ENCODE measurements around the gene RRBP1. TPM values are rescaled to one million over a fixed set of nuclear protein-coding genes. Genes with fewer than 3 reads are reported as not detected.
A peak's percentile ranks its signal among the peaks of the same experiment; 100 is the strongest.

RRBP1 gene
- total and polyA plus RNA-seq, 12 donors = 23.5 to 71.3 (median 29.7) TPM

GRCh38 chr20:17647391-17648314 lies 34.4 kb downstream of the RRBP1 start:
- H3K27ac ChIP-seq = peak overlapping the region in 9 of 10 donors; percentile 17 to 82 (median 58)
- WGBS, 2 donors = 78 to 82% methylated on average over 20 of the region's 20 CpGs
- H3K27me3 ChIP-seq = no peaks in the 10 kb centered on the region
- ATAC-seq = no peak
- TF ChIP-seq CTCF (IDR thresholded peaks at IDR 0.05) = no peak
- DNase-seq = no peak
- H3K4me3 ChIP-seq = no peak overlapping the region
- peaks cover 20 to 97% (median 86%) of the 10 kb centered on the region in 9 donors for H3K4me1 ChIP-seq
- intact Hi-C loops (cut with DNase I) = no loop called here
- H3K36me3 ChIP-seq = peaks cover 0 to 43% (median 0%) of the 10 kb centered on the region in 9 donors
- H3K9me3 ChIP-seq = no peaks in the 10 kb centered on the region

GRCh38 chr20:17646961-17647301 lies 35.1 kb downstream of the RRBP1 start:
- no peak for TF ChIP-seq CTCF (IDR thresholded peaks at IDR 0.05)
- H3K9me3 ChIP-seq = no peaks in the 10 kb centered on the region
- H3K4me3 ChIP-seq = no peak overlapping the region
- H3K4me1 ChIP-seq = peaks cover 20 to 98% (median 88%) of the 10 kb centered on the region in 9 donors
- DNase-seq (no peak), ATAC-seq (peak in 1 of 8 donors; percentile 11)
- 57 to 61% methylated on average over 5 of the region's 5 CpGs for WGBS, 2 donors
- H3K27me3 ChIP-seq = no peaks in the 10 kb centered on the region
- H3K36me3 ChIP-seq = peaks cover 0 to 48% (median 0%) of the 10 kb centered on the region in 9 donors
- intact Hi-C loops (cut with DNase I) = no loop called here
- peak overlapping the region in 9 of 10 donors; percentile 23 to 82 (median 58) for H3K27ac ChIP-seq

GRCh38 chr20:17646209-17646960 lies 35.7 kb downstream of the RRBP1 start:
- peak overlapping the region in 9 of 10 donors; percentile 23 to 82 (median 58) for H3K27ac ChIP-seq
- peaks cover 20 to 98% (median 83%) of the 10 kb centered on the region in 9 donors for H3K4me1 ChIP-seq
- peak in 6 of 8 donors; percentile 3 to 52 (median 14) for ATAC-seq
- H3K4me3 ChIP-seq = no peak overlapping the region
- no peaks in the 10 kb centered on the region for H3K9me3 ChIP-seq
- peaks cover 0 to 53% (median 0%) of the 10 kb centered on the region in 9 donors for H3K36me3 ChIP-seq
- TF ChIP-seq CTCF (IDR thresholded peaks at IDR 0.05) = no peak
- H3K27me3 ChIP-seq = no peaks in the 10 kb centered on the region
- DNase-seq = no peak
- intact Hi-C loops (cut with DNase I) = no loop called here
- 57 to 61% methylated on average over 14 of the region's 14 CpGs for WGBS, 2 donors

GRCh38 chr20:17645546-17646208 lies 36.4 kb downstream of the RRBP1 start:
- TF ChIP-seq CTCF (IDR thresholded peaks at IDR 0.05) = no peak
- ATAC-seq (no peak), DNase-seq (no peak)
- H3K27ac ChIP-seq = peak overlapping the region in 7 of 10 donors; percentile 36 to 82 (median 61)
- H3K4me3 ChIP-seq = no peak overlapping the region
- H3K27me3 ChIP-seq = no peaks in the 10 kb centered on the region
- 83 to 89% methylated on average over 10 of the region's 10 CpGs for WGBS, 2 donors
- H3K9me3 ChIP-seq = no peaks in the 10 kb centered on the region
- intact Hi-C loops (cut with DNase I) = no loop called here
- H3K4me1 ChIP-seq = peaks cover 20 to 98% (median 76%) of the 10 kb centered on the region in 9 donors
- peaks cover 0 to 53% (median 1%) of the 10 kb centered on the region in 9 donors for H3K36me3 ChIP-seq
